ENCODE measurements around the gene SH3RF3. TPM values are rescaled to one million over a fixed set of nuclear protein-coding genes. Genes with fewer than 3 reads are reported as not detected.

The SH3RF3 gene
- total RNA-seq, 1 donor: 0.54 TPM

DNA sequence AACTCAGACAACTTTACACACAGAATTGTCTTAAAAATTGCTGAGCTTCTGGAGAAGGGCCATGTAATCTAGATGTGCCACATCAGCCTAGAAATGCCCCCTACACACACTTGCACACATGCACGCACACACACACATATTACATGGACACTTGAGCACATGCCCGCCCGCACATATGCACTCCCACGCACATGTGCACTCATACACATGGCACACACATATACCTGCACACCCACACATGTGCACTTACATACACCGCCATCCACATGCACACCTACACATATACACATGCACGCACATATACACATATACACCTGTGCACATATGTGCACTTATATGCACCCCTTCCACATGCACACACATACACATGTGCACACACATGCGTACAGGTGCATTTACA lies 271.1 kb downstream of the SH3RF3 start:
- no peak for DNase-seq (ENCODE audit: low read depth in 2 of 3, low spot score in 2 of 3)

DNA sequence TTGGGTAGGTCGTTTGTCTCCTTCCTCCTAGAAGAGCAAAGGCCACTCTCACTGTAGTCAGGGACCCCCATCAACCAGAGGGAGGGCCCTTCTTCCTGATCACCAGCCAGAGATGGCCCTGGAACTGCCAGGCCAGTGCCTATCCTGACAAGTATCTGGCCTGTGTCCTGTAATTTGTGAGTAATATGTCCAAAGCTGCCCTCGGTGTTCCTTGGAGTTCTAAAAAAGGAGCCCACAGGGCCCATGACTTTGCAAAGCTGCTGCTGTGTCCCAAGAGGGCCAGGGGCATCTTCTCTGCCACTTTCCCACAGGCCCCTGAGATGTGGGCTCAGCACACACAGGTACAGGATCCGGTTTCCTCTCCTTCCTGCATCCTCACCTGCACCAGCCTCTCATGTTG lies 272.4 kb downstream of the SH3RF3 start:
- DNase-seq (ENCODE audit: low read depth in 2 of 3, low spot score in 2 of 3): no peak

DNA sequence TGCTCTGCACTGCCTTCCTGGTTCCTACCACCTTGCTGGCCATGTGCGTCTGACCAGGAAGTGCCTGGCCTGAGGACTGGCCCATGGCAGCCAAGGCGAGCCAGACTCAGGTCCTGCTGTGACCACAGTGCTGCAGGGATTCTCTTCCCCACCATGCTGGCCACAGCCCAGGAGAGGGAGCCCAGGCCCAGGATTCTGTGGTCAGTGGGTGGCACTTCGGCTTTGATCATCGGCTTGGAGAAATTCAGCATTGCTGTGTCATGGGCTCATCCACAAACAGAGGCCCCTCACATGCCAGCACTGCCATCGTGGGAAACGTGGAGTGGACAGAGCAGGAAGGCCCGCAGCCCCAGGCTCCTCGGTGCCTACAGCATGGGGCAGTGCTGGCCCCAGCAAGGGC lies 273.2 kb downstream of the SH3RF3 start:
- no peak for DNase-seq (ENCODE audit: low read depth in 2 of 3, low spot score in 2 of 3)

DNA sequence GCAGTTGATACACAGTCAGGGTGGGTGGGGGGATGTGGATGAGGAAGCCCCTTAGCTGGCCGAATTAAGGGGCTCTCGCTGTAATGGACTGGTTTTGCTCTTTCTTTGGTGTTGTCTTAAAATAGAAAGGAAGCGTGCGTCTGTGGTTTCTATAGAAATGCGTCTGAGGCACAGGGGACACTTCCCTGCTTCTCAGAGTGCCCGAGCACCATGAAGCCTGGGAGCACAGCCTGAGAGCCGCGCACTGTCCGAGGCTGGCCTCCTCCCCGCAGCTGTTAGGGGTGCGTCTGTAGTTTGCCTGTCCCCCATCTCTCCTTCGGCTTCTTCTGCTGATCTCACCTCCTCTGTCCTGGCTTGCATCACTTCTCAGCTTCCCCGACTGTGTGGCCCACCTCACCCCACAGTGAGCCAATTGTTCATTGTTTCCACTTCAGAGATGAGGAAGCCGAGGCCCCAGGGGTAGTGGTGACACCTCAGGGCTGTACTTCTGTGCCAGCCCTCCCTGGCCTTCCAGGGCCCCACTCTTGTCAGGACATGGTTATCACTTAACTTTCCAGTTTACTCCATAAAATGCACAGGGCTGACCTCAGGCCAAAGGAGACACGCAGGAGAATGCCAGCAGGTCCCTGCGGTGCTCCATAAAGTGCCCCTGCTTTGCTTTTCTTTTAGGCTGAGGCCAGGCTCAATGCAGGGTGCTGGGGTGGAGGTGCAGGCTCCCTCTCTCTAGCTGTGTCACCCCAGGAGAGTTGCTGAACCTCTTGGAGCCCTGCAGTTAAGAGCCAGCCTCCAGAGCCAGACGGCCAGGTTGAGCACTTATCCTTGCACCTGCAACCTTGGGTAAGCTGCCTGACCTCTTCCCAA lies 274.2 kb downstream of the SH3RF3 start:
- no peak for DNase-seq (ENCODE audit: low read depth in 2 of 3, low spot score in 2 of 3)

DNA sequence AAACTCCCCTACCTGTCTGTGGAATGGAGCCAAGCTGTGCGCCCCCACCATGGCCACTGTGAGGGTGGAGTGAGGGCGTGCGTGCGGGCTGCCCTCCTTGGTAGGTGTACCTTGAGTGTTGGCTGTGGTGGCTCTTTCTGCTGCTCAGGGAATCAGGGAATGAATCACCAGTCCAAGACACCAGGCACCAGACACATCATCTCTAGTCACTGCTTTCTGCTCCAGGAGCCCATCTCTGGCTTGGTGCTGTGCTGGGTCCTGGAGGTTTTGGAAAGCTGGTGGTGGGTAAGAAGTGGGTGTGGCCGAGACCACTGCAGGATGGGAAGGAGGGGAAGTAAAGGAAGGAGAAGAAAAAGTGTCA lies 274.8 kb downstream of the SH3RF3 start:
- DNase-seq (ENCODE audit: low read depth in 2 of 3, low spot score in 2 of 3): no peak

DNA sequence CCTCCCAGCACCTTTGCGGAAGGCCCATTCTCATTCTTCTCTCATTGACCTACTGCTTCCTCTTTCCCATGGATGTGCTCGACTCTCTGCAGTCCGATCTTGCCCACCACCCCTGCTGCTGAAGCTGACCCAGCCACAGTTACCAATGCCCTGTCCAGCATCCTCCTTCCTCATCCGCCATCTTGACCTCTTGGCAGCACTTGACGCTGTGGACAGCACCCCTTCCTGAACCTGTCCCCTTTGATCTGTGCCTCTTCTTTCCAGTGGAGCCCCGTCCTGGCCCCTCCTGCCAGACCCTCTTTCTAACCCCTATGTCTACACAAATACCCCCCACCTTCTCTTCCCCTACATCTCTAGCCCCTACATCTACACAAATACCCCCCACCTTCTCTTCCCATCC lies 275.7 kb downstream of the SH3RF3 start:
- DNase-seq (ENCODE audit: low read depth in 2 of 3, low spot score in 2 of 3): no peak

DNA sequence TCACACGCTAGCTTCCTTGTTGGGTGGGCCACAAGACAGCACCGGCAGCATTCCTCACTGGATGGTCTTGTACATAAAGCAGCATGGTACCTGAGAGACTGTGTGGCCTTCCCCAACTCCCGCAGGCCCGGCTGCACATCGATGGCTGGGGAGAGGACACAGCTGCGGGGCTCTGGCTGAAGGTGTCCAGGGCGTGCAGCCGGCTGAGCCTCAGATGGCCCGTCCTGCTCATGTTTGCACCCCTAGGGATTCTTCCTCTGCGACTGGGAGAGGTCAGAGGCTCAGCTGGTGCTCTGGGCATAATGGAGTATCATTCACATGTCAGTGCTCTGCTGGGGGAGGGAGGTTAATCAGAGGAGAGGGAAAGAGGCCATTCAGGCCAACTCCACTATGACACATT lies 276.9 kb downstream of the SH3RF3 start:
- DNase-seq (ENCODE audit: low read depth in 2 of 3, low spot score in 2 of 3): no peak

DNA sequence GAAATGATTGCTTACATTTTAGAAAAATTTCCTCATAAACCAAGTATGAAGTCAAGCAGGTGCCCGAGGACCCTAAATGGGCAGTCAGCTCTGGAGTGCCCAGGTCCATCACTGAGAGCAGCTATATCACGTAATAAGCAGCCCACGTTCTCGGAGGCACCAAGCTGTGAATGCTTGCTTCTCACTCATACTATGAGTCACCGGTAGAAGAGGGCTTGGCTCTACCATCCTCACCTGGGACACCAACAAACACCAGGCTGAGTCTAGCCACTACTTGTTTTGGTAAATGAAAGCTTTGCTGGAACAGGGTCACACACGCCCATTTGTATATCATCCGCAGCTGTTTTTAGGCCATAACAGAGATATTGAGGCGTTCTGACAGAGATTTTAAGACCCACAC lies 277.3 kb downstream of the SH3RF3 start:
- DNase-seq (ENCODE audit: low read depth in 2 of 3, low spot score in 2 of 3): no peak

DNA sequence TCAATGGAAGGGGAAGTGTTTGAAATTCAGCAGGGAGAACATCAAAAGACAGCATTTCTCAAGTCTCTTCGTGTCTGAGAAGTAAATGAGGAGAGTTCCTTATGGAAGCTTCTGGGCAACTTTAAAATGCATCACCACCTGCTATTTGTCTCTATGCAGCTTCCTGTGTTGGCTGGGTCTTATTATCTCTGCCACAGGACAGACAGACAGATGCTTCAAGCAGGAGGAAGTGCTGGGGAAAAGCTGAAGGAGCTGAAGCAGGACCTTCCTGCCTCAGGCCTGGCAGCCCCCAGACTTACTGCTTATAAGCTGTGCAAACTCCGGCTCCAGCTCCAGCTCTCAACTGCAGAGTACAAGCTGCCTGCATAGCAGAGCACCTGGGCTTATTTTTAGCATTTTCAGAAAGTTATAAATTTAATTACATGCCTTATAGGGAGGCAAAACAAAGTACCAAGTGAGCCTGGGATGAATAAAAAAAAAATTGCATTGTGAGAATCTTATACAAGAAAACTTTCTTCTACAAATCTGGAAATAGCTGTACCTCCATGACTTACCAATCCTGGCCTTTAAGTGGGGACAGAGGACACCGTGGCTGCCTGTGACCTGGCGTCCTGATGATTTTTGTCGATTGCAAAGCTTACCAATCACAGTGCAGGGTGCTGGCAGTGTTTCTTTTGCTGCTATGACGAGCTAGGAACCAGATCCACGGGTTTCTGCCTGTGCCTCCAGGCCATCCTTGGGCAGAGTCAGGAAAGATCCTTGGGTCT lies 278.5 kb downstream of the SH3RF3 start:
- no peak for DNase-seq (ENCODE audit: low read depth in 2 of 3, low spot score in 2 of 3)

DNA sequence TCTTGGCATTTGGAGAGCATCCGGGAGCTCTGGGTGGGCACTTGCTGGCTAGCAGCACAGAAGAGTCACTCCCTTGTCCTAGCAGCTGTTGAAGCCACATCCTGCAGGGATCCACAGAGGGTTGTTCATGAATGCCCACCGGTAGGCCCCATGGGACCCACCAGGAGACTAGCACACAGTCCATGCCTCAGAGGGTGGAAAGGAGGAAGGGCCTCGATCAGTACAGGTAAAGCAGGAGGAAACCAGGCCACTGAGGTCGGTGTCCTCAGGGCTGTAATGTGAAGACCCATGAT lies 279.0 kb downstream of the SH3RF3 start:
- DNase-seq (ENCODE audit: low read depth in 2 of 3, low spot score in 2 of 3): no peak

DNA sequence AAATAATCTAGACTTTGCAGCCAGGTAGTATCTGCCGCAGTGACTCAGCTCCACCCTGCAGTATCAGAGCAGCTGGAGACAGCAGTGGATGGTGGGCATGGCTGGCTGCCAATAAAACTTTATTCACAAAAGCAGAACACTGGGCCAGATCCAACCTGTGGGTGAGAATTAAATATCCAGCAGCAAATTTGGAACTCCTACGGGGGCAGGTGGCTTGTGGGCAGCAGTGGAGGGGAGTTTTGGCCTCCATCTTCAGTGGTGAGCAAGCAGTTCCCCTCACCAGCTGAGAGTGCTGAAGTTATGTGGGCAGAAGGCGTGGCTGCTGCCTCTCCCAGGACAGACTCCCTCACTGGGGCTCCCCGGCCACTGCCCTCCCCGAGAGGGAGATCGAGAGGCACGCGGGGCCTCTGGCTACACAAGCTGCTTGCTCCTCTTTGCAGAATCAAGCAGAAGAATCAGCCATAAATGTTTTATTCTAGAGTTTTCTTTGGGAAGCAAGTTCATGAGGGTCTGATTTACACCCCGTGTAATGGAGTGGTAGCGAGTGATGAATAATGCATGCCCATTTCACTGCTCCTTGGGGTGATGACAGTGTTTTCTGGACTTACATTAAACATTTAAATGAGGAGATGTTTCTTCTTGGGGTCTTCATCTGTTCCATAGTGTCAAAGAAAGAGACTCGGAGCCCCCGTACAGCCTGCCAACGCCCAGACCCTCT lies 280.5 kb downstream of the SH3RF3 start:
- DNase-seq (ENCODE audit: low read depth in 2 of 3, low spot score in 2 of 3): peak in 2 of 3 donors; percentile 9 to 26

DNA sequence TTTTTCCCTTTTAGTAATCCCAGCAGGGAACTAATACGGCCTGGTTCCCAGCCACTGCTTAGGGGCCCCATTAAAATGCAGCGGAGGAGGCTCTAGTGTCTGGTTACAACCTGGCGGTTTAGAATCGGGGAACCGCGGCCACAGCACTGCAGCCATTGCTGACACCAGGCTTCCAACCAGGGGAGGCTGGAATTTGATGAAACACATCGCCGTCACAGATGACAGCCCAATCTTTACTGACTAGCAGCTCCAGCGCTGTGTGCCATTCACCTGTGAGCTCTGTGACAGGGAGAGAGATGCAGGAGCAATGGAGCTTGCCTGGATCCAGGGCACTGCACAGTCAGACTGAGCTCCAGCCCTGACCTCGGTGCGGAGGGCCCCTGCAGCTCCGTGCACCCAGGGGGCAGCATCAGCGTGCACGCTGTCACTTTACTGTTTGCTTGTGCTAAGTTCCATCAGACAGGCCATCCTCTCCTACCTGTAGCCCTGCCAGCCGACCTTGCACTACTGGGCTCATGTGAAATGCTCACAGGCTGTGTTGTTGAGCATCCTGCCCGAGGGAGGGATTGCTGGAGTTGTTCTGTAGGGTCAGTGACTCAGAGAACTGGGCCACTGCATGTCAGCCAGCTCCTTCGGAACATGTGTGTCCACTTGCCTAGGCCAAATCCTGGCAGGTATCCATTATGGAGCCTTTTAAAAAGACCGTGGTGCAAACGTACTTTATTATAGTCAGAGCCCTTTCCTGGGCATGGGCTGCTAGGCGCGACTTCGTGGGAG lies 281.2 kb downstream of the SH3RF3 start:
- DNase-seq (ENCODE audit: low read depth in 2 of 3, low spot score in 2 of 3): no peak

DNA sequence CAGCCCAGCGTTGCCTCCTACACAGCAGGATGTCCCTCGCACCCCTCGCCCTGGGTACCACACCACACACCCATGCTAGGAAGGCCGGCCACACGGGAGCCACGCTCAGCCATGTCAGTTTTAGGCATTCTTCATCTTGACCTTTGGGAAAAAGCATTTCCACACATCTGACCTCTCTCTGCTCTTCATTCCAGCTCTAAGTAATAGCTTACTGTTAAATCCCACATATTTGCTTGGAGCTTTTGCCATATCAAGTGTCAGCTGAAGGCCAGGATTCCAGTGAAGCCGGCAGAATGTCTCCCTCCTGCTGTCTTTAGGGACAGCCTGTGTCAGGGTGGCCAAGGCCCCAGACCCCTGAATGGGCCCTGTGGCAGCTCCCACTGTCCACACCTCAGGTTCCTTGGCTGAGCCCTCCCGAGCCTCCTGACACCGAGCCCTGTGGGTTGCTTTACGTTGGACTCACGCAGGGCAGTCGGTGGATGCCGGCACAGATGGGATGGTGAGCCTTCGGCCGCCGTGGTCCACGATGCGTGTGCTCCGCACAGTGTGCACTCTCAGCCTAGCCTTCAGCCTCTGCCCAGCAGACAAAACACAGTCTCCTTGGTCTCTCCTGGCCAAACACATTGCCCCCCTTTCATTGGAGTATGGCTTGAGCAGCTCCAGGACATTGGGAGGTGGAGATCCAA lies 282.8 kb downstream of the SH3RF3 start:
- no peak for DNase-seq (ENCODE audit: low read depth in 2 of 3, low spot score in 2 of 3)

DNA sequence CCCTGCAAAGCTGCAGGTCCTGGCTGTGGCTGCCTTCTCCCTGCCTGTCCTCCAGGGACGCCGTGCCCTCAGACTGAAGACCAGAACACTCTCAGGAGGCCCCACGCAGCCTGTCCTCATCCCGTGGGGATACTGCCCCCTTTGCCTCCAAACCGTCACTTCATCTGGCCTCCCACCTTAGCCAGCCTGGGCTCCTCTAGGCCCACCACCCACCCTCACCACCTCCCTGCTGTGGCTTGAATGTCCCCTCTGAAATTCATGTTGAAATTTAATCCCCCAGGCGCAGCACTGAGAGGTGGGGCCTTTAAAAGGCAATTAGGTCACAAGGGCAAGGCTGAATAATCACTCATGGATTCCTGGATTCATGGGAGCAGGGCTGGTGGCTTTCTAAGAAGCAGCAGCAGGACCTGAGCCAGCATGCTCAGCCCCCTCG lies 286.6 kb downstream of the SH3RF3 start:
- no peak for DNase-seq (ENCODE audit: low read depth in 2 of 3, low spot score in 2 of 3)

DNA sequence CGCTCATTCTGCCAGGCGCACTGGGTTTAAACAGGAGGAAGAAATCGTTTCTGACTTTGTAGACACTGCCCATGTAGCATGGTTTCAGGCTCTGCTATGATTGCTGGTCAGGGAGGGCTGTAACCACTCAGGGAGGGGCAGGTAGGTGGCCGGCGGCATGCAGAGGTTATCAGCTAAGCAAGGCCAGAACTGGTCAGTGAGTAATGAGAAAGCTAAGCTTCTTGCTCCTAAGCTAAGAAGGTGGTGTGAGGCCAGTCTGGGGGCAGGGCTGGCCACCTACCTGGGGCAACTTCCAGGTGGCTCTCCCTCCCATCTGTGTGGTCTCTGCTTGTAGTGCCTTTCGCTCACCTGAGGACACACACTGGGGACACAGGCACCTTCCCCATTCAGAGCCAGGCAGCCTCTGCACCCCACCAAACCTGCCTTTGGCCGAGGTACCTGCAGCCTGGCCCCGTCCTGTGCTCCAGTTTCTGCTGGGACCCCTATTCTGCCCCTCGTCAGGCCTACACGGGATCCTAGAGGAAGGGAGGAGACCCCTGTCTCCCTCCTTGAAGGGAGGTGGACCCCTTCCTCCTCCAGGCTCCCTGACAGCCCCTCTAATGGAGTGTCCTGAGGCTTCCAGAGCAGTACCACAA lies 288.8 kb downstream of the SH3RF3 start:
- DNase-seq (ENCODE audit: low read depth in 2 of 3, low spot score in 2 of 3): no peak

DNA sequence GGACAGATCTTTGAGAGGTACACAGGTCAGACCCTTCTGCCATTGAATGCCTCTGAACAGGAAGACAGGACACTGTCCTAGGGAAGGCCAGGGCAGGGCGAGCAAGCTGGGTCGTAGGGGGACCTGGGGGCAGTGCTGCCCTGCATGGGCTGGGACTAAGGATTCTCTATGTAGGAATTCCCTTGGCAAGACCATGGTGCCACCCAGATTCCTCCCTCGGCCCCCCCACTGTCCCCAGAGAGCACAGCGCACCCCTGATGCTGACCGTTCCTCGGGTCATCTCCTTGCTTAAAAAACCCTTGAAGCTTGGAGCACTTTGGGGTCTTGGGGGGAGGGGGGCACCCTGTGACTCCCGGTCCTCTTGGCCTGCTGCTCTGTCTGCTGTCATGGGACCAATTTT lies 289.7 kb downstream of the SH3RF3 start:
- no peak for DNase-seq (ENCODE audit: low read depth in 2 of 3, low spot score in 2 of 3)

DNA sequence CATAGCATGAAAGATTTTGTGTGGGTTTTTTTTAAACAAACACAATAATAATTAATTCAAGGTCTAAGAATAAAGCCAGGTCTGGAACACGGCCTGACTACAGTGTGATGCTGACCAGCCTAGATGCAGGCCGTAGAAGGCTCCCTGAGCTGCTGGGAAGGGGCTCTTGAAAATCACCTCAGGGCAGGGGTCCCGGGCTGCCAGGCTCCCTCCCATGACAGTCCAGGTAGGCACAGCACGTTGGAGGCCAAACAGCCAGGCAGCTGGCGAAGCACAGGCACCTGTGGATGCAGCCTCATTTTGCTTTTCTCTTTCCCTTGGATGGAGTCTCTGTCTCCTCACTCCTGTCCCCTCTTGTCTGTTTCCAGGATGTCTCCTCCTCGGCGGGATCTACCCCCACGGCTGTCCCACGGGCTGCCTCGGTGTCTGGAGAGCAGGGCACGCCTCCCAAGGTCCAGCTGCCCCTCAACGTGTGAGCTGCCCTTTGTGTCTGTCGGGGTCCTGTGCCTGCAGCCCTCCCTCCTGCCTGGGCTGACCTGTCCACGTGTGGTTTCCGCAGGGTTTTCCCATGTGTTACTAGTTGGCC lies 290.3 kb downstream of the SH3RF3 start:
- no peak for DNase-seq (ENCODE audit: low read depth in 2 of 3, low spot score in 2 of 3)

DNA sequence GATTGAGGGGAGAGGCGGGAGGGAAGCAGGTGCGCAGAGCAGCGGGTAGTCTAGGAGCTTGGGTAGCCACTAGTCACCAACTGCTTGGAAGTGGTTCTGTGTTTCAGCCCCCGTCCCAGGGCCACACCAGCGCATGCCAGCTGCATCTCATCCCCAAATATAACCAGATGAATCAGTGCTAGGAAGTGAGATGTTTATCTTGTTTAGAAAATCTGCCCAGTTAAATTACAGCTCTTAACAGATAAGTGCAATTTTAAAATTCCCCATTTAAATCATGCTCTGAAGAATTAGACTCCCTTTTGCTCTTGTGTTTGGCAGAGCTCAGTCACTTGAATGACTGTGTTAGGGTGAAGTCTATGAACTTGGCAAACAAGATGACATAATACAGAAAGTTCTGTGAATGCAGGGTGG lies 291.0 kb downstream of the SH3RF3 start:
- DNase-seq (ENCODE audit: low read depth in 2 of 3, low spot score in 2 of 3): no peak

DNA sequence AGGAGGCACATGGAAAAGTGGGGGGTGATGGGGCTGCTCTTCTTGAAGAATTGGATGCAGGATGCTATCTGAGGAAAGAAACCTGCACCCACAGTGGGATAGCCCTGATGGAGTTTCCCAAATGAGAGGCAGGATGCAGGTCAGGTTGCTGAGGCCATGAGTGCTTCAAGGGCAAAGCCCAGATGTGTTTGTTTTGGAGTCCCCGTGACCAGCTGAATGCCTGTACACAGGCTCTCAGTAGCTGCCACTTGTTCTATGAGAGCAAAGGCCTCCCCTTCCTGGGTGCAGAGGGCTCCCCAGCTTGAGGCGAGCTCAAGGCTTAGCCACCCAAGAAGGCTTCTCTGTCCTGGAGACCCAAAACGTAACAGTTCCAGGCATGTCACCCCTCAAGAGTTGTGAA lies 292.1 kb downstream of the SH3RF3 start:
- no peak for DNase-seq (ENCODE audit: low read depth in 2 of 3, low spot score in 2 of 3)

DNA sequence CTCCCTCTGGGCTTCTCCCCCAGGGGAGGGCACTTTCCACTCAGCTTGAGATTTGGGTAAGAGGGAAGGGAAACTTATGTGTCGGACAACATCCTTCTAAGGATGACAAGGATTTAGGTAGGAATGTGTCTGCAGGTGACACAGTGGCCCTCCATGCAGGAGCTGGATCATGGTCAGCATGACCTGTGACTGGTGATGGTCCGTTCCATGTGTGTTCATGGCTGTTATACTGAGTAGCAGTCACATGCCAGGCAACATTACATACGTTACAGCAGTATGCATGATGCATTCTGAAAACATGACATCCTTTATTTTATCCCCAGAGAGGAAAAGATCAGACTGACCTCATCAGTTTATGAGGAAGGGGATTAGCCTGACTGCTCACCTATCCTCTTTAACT lies 292.6 kb downstream of the SH3RF3 start:
- no peak for DNase-seq (ENCODE audit: low read depth in 2 of 3, low spot score in 2 of 3)
